Activated CD8-positive, alpha-beta memory T cell treated with anti-CD3 and anti-CD28 coated beads, Interleukin-2, amount 10 ng/mL, durations not matched to agents 7 days and 5 days (primary cell): ENCODE results near the gene ELAPOR2. TPM values are rescaled to one million over a fixed set of nuclear protein-coding genes. Genes with fewer than 3 reads are reported as not detected.

Source experiments
- ATAC-seq: fragments of 150-1000 bp; cut with Tn5 transposase; one replicate; pipeline ENCODE4 v1.10.0; 2021; ENCODE audit warnings: moderate library complexity
- CTCF ChIA-PET: fragments of 350-600 bp; sonication (Branson Sonifier 250); formaldehyde crosslinking; loops from one replicate; lab custom pipeline; 2021; ENCODE audit warnings: antibody characterized with exemption; lab: Charles Lee
- DNase-seq: peaks from one replicate; pipeline ENCODE4 v3.0.0-alpha.2; 2020
- H3K27ac Mint-ChIP-seq: one replicate; pipeline ENCODE4 v1.8.0; 2021; ENCODE audit warnings: mild to moderate bottlenecking, mixed read lengths
- H3K27me3 Mint-ChIP-seq: one replicate; pipeline ENCODE4 v1.8.0; 2021; ENCODE audit warnings: mixed read lengths
- H3K36me3 Mint-ChIP-seq: one replicate; pipeline ENCODE4 v1.8.0; 2021; ENCODE audit warnings: mild to moderate bottlenecking, mixed read lengths
- H3K4me1 Mint-ChIP-seq: one replicate; pipeline ENCODE4 v1.8.0; 2021; ENCODE audit warnings: mixed read lengths
- H3K4me3 Mint-ChIP-seq: one replicate; pipeline ENCODE4 v1.8.0; 2021; ENCODE audit warnings: mild to moderate bottlenecking, moderate library complexity, mixed read lengths
- H3K9me3 Mint-ChIP-seq: one replicate; pipeline ENCODE4 v1.8.0; 2022; ENCODE audit warnings: low read depth, mixed read lengths
- total RNA-seq, 2 experiments: library from RNA; stranded (reverse); gene quantifications; one replicate each; pipeline ENCODE4 v1.2.3, GENCODE V29; 2021

Gene ELAPOR2
- total RNA-seq, 2 experiments from 2014 or later = 2.3 to 3.3 TPM

- CTCF ChIA-PET = no interaction called here
Measured at GRCh38 chr7:87029078-87029477, 30.4 kb downstream of the ELAPOR2 start.

DNA sequence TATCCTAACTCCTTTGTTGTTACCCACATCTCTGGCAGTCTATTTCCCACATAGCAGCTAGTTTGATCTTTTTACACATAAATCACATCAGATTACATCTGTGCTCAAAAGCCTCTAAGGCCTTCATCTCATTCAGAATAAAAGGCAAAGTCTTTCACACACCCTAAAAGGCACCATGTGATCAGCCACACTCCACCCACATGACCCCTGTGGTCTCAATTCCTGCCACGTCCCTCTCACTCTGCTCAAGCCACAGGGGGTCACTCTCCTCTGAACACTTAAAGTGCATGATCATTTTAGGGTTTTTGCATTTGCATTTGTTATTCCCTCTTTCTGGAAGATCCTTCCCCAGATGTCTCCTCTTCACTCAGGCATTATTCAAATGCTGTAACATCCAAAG, 30.8 kb downstream of the ELAPOR2 start:
- Mint-ChIP-seq H3K4me3 (no peak overlapping the region), H3K36me3 (no peaks in the 10 kb centered on the region), H3K27me3 (no peaks in the 10 kb centered on the region), H3K4me1 (no peaks in the 10 kb centered on the region), H3K9me3 (peaks cover 3% of the 10 kb centered on the region), H3K27ac (no peak overlapping the region)
- CTCF ChIA-PET = no interaction called here
- ATAC-seq (no peak), DNase-seq (no peak)

More at GRCh38 chr7:87029078-87029477, 30.4 kb downstream of the ELAPOR2 start:
- H3K9me3 Mint-ChIP-seq = peaks cover 3% of the 10 kb centered on the region
- no peak for ATAC-seq
- H3K4me1 Mint-ChIP-seq = no peaks in the 10 kb centered on the region
- no peaks in the 10 kb centered on the region for H3K27me3 Mint-ChIP-seq
- H3K4me3 Mint-ChIP-seq = no peak overlapping the region
- DNase-seq = no peak
- no peaks in the 10 kb centered on the region for H3K36me3 Mint-ChIP-seq
- no peak overlapping the region for H3K27ac Mint-ChIP-seq

- ATAC-seq = no peak
- Mint-ChIP-seq H3K4me1 (no peaks in the 10 kb centered on the region), H3K36me3 (no peaks in the 10 kb centered on the region), H3K27me3 (no peaks in the 10 kb centered on the region), H3K27ac (no peak overlapping the region), H3K9me3 (peaks cover 3% of the 10 kb centered on the region), H3K4me3 (no peak overlapping the region)
- CTCF ChIA-PET = no interaction called here
- DNase-seq = no peak
Measured at GRCh38 chr7:87027900-87028299, 31.6 kb downstream of the ELAPOR2 start.

DNA sequence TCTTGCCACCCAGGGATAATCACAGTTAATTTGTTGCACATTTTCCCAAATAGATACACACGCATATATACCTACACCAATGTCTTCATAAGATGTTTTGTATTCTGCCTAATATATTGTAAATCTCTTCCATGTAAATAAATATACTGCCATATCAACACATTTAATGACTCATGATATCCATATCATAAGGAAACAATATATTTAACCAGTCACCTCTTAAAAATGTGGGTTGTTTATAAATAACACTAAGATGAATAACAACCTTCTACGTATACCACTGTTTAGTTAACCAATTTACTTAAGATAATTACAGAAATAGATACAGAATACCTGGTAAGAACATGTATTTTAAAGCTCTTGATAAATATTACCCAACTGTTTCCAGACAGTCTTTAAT, 38.2 kb downstream of the ELAPOR2 start:
- H3K27ac Mint-ChIP-seq = no peak overlapping the region

DNA sequence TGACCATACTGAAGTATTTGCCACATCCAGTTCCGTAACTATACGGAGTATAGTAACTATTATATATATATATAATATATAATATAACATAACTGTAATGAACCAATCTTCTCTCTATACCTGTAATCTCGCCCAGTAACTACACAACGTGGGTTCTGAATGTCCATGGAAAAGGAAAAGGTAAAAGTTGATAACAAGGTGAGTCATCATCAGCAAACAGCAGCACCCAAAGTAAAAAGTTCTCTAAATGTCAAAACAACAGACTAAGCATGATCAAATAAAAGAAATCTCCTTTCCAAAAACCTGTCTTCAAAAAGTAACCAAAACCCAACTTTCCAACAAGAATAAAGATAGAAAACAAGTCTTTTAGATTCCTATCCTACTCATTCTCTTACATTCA, 42.8 kb downstream of the ELAPOR2 start:
- no peak for DNase-seq
- H3K27ac Mint-ChIP-seq = no peak overlapping the region
- H3K27me3 Mint-ChIP-seq = peaks cover 5% of the 10 kb centered on the region
- peaks cover 4% of the 10 kb centered on the region for H3K4me1 Mint-ChIP-seq
- CTCF ChIA-PET = no interaction called here
- H3K4me3 Mint-ChIP-seq = no peak overlapping the region
- no peaks in the 10 kb centered on the region for H3K36me3 Mint-ChIP-seq
- H3K9me3 Mint-ChIP-seq = no peaks in the 10 kb centered on the region
- no peak for ATAC-seq

More for the DNA sequence above, 38.2 kb downstream of the ELAPOR2 start:
- Mint-ChIP-seq H3K4me1 (no peaks in the 10 kb centered on the region), H3K36me3 (no peaks in the 10 kb centered on the region), H3K27me3 (no peaks in the 10 kb centered on the region), H3K9me3 (no peaks in the 10 kb centered on the region), H3K4me3 (no peak overlapping the region)
- ATAC-seq (no peak), DNase-seq (no peak)
- CTCF ChIA-PET = no interaction called here

- Mint-ChIP-seq H3K27ac (no peak overlapping the region), H3K36me3 (no peaks in the 10 kb centered on the region), H3K27me3 (peaks cover 8% of the 10 kb centered on the region), H3K4me3 (no peak overlapping the region), H3K4me1 (peaks cover 4% of the 10 kb centered on the region), H3K9me3 (no peaks in the 10 kb centered on the region)
- ATAC-seq (no peak), DNase-seq (no peak)
- CTCF ChIA-PET = no interaction called here
Measured at GRCh38 chr7:87013840-87014190, 45.6 kb downstream of the ELAPOR2 start.

DNA sequence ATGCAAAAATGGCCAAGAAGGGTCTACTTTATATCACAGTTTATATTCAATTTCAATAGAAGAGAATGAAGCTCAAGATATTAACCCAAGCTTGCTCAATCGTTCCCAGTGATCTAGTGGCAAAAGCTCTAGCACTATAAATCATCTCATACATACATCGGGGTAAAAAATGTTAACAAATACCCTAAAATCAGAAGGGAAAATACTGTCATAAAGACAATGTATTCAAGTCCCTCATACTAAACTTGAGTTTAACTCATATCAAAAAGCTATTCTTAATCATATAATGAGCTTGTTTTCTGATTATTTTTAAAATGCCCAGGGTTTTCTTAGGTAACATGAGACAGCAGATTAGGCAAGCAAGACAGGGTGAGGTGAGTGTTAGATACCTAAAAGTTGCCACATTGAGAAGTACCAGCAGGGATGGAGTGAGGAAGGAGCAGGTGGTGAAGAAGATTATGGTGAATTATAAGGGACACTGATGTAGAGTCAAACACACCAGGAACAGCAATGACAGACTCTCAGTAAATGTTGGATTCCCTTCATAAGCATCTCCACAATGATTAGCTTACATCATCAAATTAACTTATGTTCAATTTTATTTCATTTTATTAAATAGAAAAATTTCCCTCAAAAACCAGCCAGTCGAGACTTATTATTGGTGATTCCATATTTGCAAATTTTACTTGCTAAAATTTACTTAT, 46.2 kb downstream of the ELAPOR2 start:
- Mint-ChIP-seq H3K36me3 (no peaks in the 10 kb centered on the region), H3K4me1 (peaks cover 4% of the 10 kb centered on the region), H3K27ac (no peak overlapping the region), H3K4me3 (no peak overlapping the region), H3K27me3 (peaks cover 8% of the 10 kb centered on the region), H3K9me3 (no peaks in the 10 kb centered on the region)
- CTCF ChIA-PET = interaction anchor here (1.4 kb wide), 1 partner anchor 136 kb away, joined by 3 read pairs; no protein-coding TSS in a partner anchor
- DNase-seq (no peak), ATAC-seq (no peak)

Other genes with a start within 250 kb of the ELAPOR2 start
- gene DMTF1, start 92.8 kb upstream of the ELAPOR2 start, total RNA-seq = 100 to 1,000 TPM; 104 to 121 TPM
- gene TMEM243, start 160.1 kb upstream of the ELAPOR2 start, total RNA-seq = 10 to 100 TPM; 32.2 to 42.3 TPM